ENCODE results near the gene ATP5PB. TPM values are rescaled to one million over a fixed set of nuclear protein-coding genes. Genes with fewer than 3 reads are reported as not detected.
A peak's percentile ranks its signal among the peaks of the same experiment; 100 is the strongest.

ATP5PB gene
- total RNA-seq, 1 experiment from 2014 or later: 194 TPM

GRCh38 chr1:111446967-111447892 lies 2.0 kb upstream of the ATP5PB start:
- peaks cover 14% of the 10 kb centered on the region for H3K4me1 ChIP-seq
- peaks cover 53% of the 10 kb centered on the region for H3K36me3 Mint-ChIP-seq (ENCODE audit: insufficient read depth, unreplicated experiment)
- H3K4me3 Mint-ChIP-seq (ENCODE audit: unreplicated experiment): peak overlapping the region; percentile 97
- POLR2A ChIA-PET: no interaction called here
- no peak for TF ChIP-seq CTCF (IDR thresholded peaks at IDR 0.05; ENCODE audit: insufficient read depth in 1 of 2, low read depth in 1 of 2, low read length in 1 of 2, severe bottlenecking in 1 of 2, unreplicated experiment in 1 of 2)
- no peak for DNase-seq
- no peaks in the 10 kb centered on the region for H3K9me3 Mint-ChIP-seq (ENCODE audit: unreplicated experiment)
- H3K36me3 ChIP-seq (ENCODE audit: control insufficient read depth, insufficient read depth, low read length): no peaks in the 10 kb centered on the region
- H3K27ac Mint-ChIP-seq (ENCODE audit: unreplicated experiment): no peak overlapping the region
- BruUV-seq (replicated peaks): no TSS peak
- peaks cover 25% of the 10 kb centered on the region for H3K4me1 Mint-ChIP-seq (ENCODE audit: low read depth, unreplicated experiment)
- no peaks in the 10 kb centered on the region for H3K9me3 ChIP-seq
- H3K4me3 ChIP-seq (ENCODE audit: low read depth, low read length): peak overlapping the region; percentile 72
- intact Hi-C loops (cut with micrococcal nuclease; ENCODE audit: unreplicated experiment): no loop called here
- H3K27me3 Mint-ChIP-seq (ENCODE audit: insufficient read depth, unreplicated experiment): no peaks in the 10 kb centered on the region
- CTCF ChIA-PET: no interaction called here
- no peaks in the 10 kb centered on the region for H3K27me3 ChIP-seq (replicated peaks; ENCODE audit: control insufficient read depth, insufficient read depth, low read length)

GRCh38 chr1:111448482-111448917 lies 764 bp upstream of the ATP5PB start:
- no peaks in the 10 kb centered on the region for H3K27me3 Mint-ChIP-seq (ENCODE audit: insufficient read depth, unreplicated experiment)
- BruUV-seq (replicated peaks): no TSS peak
- peak overlapping the region; percentile 72 for H3K4me3 ChIP-seq (ENCODE audit: low read depth, low read length)
- intact Hi-C loops (cut with micrococcal nuclease; ENCODE audit: unreplicated experiment): no loop called here
- peak overlapping the region; percentile 99 for H3K27ac Mint-ChIP-seq (ENCODE audit: unreplicated experiment)
- H3K9me3 Mint-ChIP-seq (ENCODE audit: unreplicated experiment): no peaks in the 10 kb centered on the region
- peaks cover 25% of the 10 kb centered on the region for H3K4me1 Mint-ChIP-seq (ENCODE audit: low read depth, unreplicated experiment)
- TF ChIP-seq CTCF (IDR thresholded peaks at IDR 0.05; ENCODE audit: insufficient read depth in 1 of 2, low read depth in 1 of 2, low read length in 1 of 2, severe bottlenecking in 1 of 2, unreplicated experiment in 1 of 2): no peak
- H3K36me3 Mint-ChIP-seq (ENCODE audit: insufficient read depth, unreplicated experiment): peaks cover 48% of the 10 kb centered on the region
- ChIA-PET CTCF (interaction anchor here (0.6 to 0.8 kb wide), 2 partner anchors 299 to 368 kb away, joined by 3 to 4 read pairs; no protein-coding TSS in a partner anchor), POLR2A (interaction anchor here (0.5 to 1.2 kb wide), 4 partner anchors 10 to 1463 kb away, joined by 3 to 6 read pairs (median 3); no protein-coding TSS in a partner anchor)
- peak in 1 of 2 experiments; percentile 33 for DNase-seq
- peaks cover 14% of the 10 kb centered on the region for H3K4me1 ChIP-seq
- no peaks in the 10 kb centered on the region for H3K36me3 ChIP-seq (ENCODE audit: control insufficient read depth, insufficient read depth, low read length)
- H3K9me3 ChIP-seq: no peaks in the 10 kb centered on the region
- peak overlapping the region; percentile 97 for H3K4me3 Mint-ChIP-seq (ENCODE audit: unreplicated experiment)
- H3K27me3 ChIP-seq (replicated peaks; ENCODE audit: control insufficient read depth, insufficient read depth, low read length): no peaks in the 10 kb centered on the region

DNA sequence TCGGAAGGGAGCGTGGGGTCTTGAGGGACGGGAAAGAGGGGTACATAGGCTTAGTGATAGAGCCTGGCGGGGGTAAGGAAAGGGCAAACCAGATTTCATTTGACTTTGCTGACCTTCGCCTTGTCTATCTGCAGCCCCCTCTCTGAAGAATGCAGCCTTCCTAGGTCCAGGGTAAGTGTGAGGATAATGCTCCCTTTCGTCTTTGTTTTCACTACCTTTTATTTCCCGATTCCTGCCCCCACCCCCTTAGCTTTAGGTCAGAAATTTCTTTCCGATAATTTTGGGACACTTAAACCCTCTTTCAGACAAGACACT lies 396 bp downstream of the ATP5PB start:
- POLR2A ChIA-PET: interaction anchor here (0.6 to 1.2 kb wide), 4 partner anchors 11 to 485 kb away, joined by 3 to 6 read pairs (median 3); no protein-coding TSS in a partner anchor
- peaks cover 14% of the 10 kb centered on the region for H3K4me1 ChIP-seq
- intact Hi-C loops (cut with micrococcal nuclease; ENCODE audit: unreplicated experiment): no loop called here
- Mint-ChIP-seq H3K9me3 (ENCODE audit: unreplicated experiment) (no peaks in the 10 kb centered on the region), H3K4me1 (ENCODE audit: low read depth, unreplicated experiment) (peaks cover 19% of the 10 kb centered on the region), H3K27me3 (ENCODE audit: insufficient read depth, unreplicated experiment) (no peaks in the 10 kb centered on the region), H3K36me3 (ENCODE audit: insufficient read depth, unreplicated experiment) (peaks cover 46% of the 10 kb centered on the region), H3K27ac (ENCODE audit: unreplicated experiment) (peak overlapping the region; percentile 99), H3K4me3 (ENCODE audit: unreplicated experiment) (peak overlapping the region; percentile 97)
- no peaks in the 10 kb centered on the region for H3K9me3 ChIP-seq
- H3K27me3 ChIP-seq (replicated peaks; ENCODE audit: control insufficient read depth, insufficient read depth, low read length): no peaks in the 10 kb centered on the region
- H3K4me3 ChIP-seq (ENCODE audit: low read depth, low read length): peak overlapping the region; percentile 76
- no peak for DNase-seq
- no peaks in the 10 kb centered on the region for H3K36me3 ChIP-seq (ENCODE audit: control insufficient read depth, insufficient read depth, low read length)
- no peak for TF ChIP-seq CTCF (IDR thresholded peaks at IDR 0.05; ENCODE audit: insufficient read depth in 1 of 2, low read depth in 1 of 2, low read length in 1 of 2, severe bottlenecking in 1 of 2, unreplicated experiment in 1 of 2)
- BruUV-seq (replicated peaks): no TSS peak
- CTCF ChIA-PET: no interaction called here

Data from Caco-2 (cell line).